ENCODE data around the gene TNS1. TPM values are rescaled to one million over a fixed set of nuclear protein-coding genes. Genes with fewer than 3 reads are reported as not detected.

Gene TNS1
- total and polyA plus RNA-seq, 10 of the 15 experiments (the other 5 are each of a cell fraction or from before 2014, with no cell fraction given), result 0.05 to 0.44 TPM; not detected in 8

DNA sequence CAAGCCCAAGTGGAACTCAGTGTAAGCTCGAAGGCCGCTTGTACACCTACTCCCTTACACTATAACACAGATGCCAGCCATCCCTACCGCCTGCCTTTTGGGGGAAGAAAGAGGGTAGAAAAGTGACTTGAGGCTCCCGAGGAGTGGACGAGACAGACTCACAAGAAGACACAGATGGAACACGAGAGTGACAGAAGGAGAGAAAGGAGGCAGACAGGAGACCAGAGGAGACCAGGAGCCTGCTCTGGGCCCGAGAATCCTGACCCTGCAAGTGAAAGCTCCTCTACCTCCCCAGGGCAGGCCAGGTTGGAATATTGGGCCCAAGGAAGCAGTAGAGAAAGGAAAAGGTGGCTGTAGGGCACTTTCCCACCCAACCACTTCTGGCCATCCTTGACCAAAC, 23.4 kb upstream of the TNS1 start (continued):
- TF ChIP-seq NR2C2 (IDR thresholded peaks at IDR 0.05; ENCODE audit: borderline replicate concordance, control insufficient read depth, insufficient read length, low read depth) (no peak), CBX3 (IDR thresholded peaks at IDR 0.05; ENCODE audit: borderline replicate concordance, low read depth) (no peak), ZNF274 (IDR thresholded peaks at IDR 0.05; ENCODE audit: insufficient read depth, insufficient read length) (no peak), ZNF384 (IDR thresholded peaks at IDR 0.05; ENCODE audit: borderline replicate concordance, low read depth, low read length) (no peak), NR2C1 (IDR thresholded peaks at IDR 0.05) (no peak), KLF5 (IDR thresholded peaks at IDR 0.05; ENCODE audit: partially characterized antibody) (no peak), CREM (IDR thresholded peaks at IDR 0.05; ENCODE audit: low read depth) (no peak), ESRRA (IDR thresholded peaks at IDR 0.05; ENCODE audit: low read length) (no peak), SUZ12 (IDR thresholded peaks at IDR 0.05; ENCODE audit: unreplicated experiment) (no peak), RCOR1 (conservative IDR thresholded peaks at IDR 0.05; ENCODE audit: low read depth, low read length) (no peak), TCF7 (IDR thresholded peaks at IDR 0.05; ENCODE audit: borderline replicate concordance) (no peak)

DNA sequence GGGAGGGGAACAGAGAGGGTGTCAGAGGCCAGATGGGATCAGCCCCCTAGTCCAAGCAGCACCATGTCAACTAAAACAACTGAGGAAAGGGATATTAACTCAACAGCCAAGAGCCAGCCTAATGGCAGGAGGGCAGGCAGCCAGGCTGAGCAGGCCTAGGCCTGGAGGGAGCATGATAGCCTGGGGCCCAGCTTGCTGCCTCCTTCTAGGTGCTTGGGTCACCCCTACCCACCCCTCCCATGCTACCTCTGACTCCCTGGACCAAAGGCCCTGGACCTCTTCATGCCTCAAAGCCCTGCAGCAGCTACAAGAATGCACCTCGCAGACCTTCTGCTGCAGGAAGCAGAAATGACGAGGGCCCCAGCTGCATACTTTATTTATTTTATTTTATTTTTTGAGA, 22.1 kb upstream of the TNS1 start:
- no peak overlapping the region for H3K4me3 ChIP-seq
- intact Hi-C loops (cut with micrococcal nuclease; ENCODE audit: unreplicated experiment), result no loop called here
- H4K20me1 ChIP-seq (ENCODE audit: control insufficient read depth, insufficient read depth), result no peaks in the 10 kb centered on the region
- H3K4me2 ChIP-seq (ENCODE audit: control insufficient read depth, insufficient read depth), result no peak overlapping the region
- in situ Hi-C loops (cut with MboI), result no loop called here
- no peaks in the 10 kb centered on the region for H3K79me2 ChIP-seq (ENCODE audit: control insufficient read depth, insufficient read depth, low read length)
- no peak overlapping the region for H2AFZ ChIP-seq (ENCODE audit: control insufficient read depth, low read depth, low read length)
- FAIRE-seq (no peak), DNase-seq (ENCODE audit: low read depth, low spot score) (no peak), ATAC-seq (no peak)
- TF ChIP-seq KAT2A (conservative IDR thresholded peaks at IDR 0.05; ENCODE audit: control insufficient read depth, low read depth, low read length), result no peak
- TF ChIP-seq SIN3A (IDR thresholded peaks at IDR 0.05; ENCODE audit: low read depth, low read length), result no peak
- BruUV-seq (replicated peaks), result no TSS peak
- H3K9ac ChIP-seq (ENCODE audit: control insufficient read depth, insufficient read depth, low read length), result no peak overlapping the region
- SMC1A ChIA-PET (ENCODE audit: uncharacterized antibody, unreplicated experiment), result no interaction called here
- H3K27ac ChIP-seq (ENCODE audit: control insufficient read depth, insufficient read depth), result no peak overlapping the region
- H3K4me1 ChIP-seq (ENCODE audit: control insufficient read depth, insufficient read depth, low read length), result no peaks in the 10 kb centered on the region
- H3K9me3 ChIP-seq (replicated peaks; ENCODE audit: control insufficient read depth, insufficient read depth, low read length), result no peaks in the 10 kb centered on the region
- CTCF ChIA-PET, result interaction anchor here (1.1 kb wide), 1 partner anchor 9 kb away, joined by 3 read pairs; no protein-coding TSS in a partner anchor
- POLR2A ChIA-PET, result no interaction called here
- RAD21 ChIA-PET (ENCODE audit: unreplicated experiment), result no interaction called here
- H3K36me3 ChIP-seq (ENCODE audit: control insufficient read depth in 2 of 2, insufficient read depth in 2 of 2, low read length in 1 of 2), result no peaks in the 10 kb centered on the region
- 42% methylated on average over 2 of the region's 2 CpGs for WGBS (ENCODE audit: insufficient coverage, insufficient replicate concordance, low lambda C conversion rate, missing lambda C conversion rate)
- no peaks in the 10 kb centered on the region; a peak in 1 of 4 replicates for H3K27me3 ChIP-seq (replicated peaks in 1 of 2; ENCODE audit: control insufficient read depth in 2 of 2, insufficient read depth in 2 of 2, low read length in 1 of 2)
